BJ (cell line): ENCODE measurements around the gene PEMT. TPM values are rescaled to one million over a fixed set of nuclear protein-coding genes. Genes with fewer than 3 reads are reported as not detected.

Experiments
- CTCF ChIA-PET: fragments of 350-600 bp; formaldehyde crosslinking; extraction: SDS; loops from one replicate; lab custom pipeline; 2021; ENCODE audit warnings: antibody characterized with exemption, inconsistent platforms; lab: Yijun Ruan, JAX
- POLR2A ChIA-PET: fragments of 300-600 bp; sonication (Branson Sonifier 250); formaldehyde crosslinking; extraction: SDS; loops from one replicate; lab custom pipeline; 2021; ENCODE audit warnings: antibody characterized with exemption; lab: Charles Lee
- DNase-seq: peaks from one replicate; pipeline ENCODE4 v3.0.0-alpha.2; 2011; ENCODE audit warnings: low read depth
- H3K27me3 ChIP-seq: 2 replicates; pipeline ENCODE4 v1.6.0; 2011; ENCODE audit warnings: low read length; ENCODE audit not compliant: control insufficient read depth, insufficient read depth
- H3K36me3 ChIP-seq: 2 replicates; pipeline ENCODE4 v1.5.1; 2011; ENCODE audit warnings: low read length; ENCODE audit not compliant: control insufficient read depth, insufficient read depth
- H3K4me3 ChIP-seq: 2 replicates; pipeline ENCODE4 v1.5.1; 2011; ENCODE audit warnings: low read depth, mild to moderate bottlenecking, control low read depth, low read length
- polyA plus RNA-seq: library from polyadenylated mRNA; depleted of rRNA; stranded (reverse); fragments of >200 nt; gene quantifications from 2 replicates; pipeline ENCODE4 v1.2.3, GENCODE V29; 2011
- TF ChIP-seq, protein P1 (sequence below): IDR thresholded peaks from 2 replicates; pipeline ENCODE4 v1.5.1; 2011; ENCODE audit warnings: low read depth, mild to moderate bottlenecking, control low read depth, inconsistent platforms, low read length, moderate library complexity; ENCODE audit not compliant: insufficient read depth

Gene PEMT
- polyA plus RNA-seq, 1 experiment: 50.7 TPM

DNA sequence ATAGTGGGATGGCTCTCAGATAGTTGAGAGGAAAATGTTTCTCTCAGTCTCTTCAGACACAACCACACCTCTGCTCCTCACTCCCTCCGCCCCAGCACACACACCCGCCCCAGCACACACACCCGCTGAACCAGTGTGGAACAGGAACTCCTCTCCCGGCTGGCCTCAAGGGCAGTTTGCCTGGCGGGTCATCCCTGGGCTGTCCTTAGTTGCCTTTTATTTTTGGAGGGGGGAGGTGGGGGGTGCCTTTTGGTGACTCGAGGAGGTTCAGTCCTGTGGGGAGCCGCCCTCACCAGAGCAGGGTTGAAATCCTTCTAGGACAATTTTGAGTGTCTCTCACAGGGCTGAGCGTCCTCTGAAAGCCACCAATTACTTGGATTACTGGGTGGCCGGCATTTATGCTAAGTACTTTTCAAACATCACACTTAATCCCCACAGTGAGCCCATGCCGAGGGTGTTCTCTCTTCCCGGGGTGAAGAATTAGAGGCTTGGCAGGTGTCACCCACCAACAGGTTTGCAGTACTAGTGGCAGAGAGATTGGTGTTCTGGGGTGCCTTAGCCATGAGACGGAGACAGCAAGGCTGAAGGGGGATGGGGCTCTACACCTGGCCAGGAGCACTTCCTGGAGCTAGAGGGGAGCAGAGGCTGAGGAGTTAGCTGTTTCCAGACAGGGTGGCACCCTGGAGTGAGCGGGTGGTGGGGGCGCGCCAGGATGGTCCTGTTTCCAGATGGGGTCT, 98.1 kb downstream of the PEMT start:
- no peak for DNase-seq
- Histone ChIP-seq H3K4me3 (no peak overlapping the region), H3K27me3 (no peaks in the 10 kb centered on the region), H3K36me3 (peaks cover 7% of the 10 kb centered on the region)
- CTCF ChIA-PET: interaction anchor here (0.6 to 5.6 kb wide), 3 partner anchors 76 to 149 kb away, joined by 3 to 149 read pairs (median 3); no protein-coding TSS in a partner anchor
- TF ChIP-seq, protein P1, sequence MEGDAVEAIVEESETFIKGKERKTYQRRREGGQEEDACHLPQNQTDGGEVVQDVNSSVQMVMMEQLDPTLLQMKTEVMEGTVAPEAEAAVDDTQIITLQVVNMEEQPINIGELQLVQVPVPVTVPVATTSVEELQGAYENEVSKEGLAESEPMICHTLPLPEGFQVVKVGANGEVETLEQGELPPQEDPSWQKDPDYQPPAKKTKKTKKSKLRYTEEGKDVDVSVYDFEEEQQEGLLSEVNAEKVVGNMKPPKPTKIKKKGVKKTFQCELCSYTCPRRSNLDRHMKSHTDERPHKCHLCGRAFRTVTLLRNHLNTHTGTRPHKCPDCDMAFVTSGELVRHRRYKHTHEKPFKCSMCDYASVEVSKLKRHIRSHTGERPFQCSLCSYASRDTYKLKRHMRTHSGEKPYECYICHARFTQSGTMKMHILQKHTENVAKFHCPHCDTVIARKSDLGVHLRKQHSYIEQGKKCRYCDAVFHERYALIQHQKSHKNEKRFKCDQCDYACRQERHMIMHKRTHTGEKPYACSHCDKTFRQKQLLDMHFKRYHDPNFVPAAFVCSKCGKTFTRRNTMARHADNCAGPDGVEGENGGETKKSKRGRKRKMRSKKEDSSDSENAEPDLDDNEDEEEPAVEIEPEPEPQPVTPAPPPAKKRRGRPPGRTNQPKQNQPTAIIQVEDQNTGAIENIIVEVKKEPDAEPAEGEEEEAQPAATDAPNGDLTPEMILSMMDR: no peak
- POLR2A ChIA-PET: no interaction called here

DNA sequence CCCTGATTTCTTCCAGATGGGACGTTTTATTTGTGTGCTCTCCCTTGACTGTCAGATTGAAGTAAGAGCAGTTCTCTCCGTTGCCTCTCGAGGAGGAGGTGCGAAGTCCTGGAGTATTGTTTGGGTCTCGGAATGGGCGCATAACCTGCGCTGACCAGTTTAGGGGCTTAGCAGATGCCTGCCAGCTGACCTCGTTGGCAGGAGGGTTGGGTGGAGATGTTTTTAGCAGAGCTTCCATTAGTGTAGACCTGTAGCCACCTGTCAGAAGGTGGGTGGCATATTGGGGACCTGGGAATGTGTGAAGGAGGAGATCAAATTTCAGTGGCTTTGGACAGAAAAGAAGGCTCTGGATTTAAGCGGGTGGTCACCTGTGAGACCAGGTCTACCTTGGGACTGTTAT, 98.9 kb downstream of the PEMT start:
- ChIA-PET CTCF (interaction anchor here (0.6 to 4.3 kb wide), 3 partner anchors 76 to 970 kb away, joined by 3 to 18 read pairs (median 3); no protein-coding TSS in a partner anchor), POLR2A (no interaction called here)
- DNase-seq: no peak
- TF ChIP-seq, protein P1: no peak
- H3K36me3 ChIP-seq: peaks cover 7% of the 10 kb centered on the region
- H3K4me3 ChIP-seq: no peak overlapping the region
- H3K27me3 ChIP-seq: no peaks in the 10 kb centered on the region

DNA sequence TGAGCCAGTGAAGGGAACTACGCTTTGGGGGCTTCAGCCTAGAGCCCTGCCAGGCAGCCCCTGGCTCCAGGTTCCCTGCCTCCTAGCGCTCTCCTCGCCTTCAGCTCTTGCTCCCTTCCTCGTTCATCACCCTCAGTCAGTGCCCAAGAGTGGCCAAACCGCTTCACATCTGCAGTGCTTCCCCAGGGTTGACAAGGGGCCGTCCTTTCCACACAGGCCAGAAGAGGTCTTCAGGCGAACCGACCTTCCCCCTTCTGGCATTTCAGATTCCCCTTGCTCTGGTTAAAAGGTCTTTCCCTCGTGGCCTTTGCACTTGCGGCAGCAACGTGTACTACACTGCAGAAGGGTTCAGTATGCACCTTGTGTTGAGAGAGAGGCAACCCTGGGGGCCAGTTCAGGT, 99.4 kb downstream of the PEMT start:
- peaks cover 7% of the 10 kb centered on the region for H3K36me3 ChIP-seq
- TF ChIP-seq, protein P1: no peak
- ChIA-PET POLR2A (no interaction called here), CTCF (interaction anchor here (0.6 to 4.3 kb wide), 3 partner anchors 77 to 970 kb away, joined by 3 to 18 read pairs (median 3); no protein-coding TSS in a partner anchor)
- no peak overlapping the region for H3K4me3 ChIP-seq
- H3K27me3 ChIP-seq: no peaks in the 10 kb centered on the region
- DNase-seq: no peak

DNA sequence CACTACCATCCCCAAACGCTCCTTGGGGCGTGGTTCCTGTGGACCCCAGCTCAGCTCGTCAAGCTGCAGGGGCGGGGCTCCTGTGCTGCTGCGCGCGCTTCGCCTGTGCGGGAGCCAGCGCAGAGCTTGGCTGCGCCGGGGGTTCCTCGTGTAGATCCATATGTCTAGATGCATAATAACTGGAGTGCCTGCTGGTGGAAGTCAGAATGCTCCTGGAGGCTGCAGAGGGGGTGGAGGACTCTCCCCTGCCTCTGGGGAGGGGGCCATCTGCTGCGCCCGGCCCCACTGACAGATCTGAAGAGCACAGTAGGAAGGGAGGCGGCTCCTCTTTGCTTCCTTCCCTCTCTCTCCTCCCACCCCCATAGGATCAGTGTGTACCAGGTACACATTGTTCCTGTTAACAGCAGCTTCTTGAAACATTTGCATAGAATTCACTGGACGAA, 99.9 kb downstream of the PEMT start:
- TF ChIP-seq, protein P1: no peak
- POLR2A ChIA-PET: interaction anchor here (0.5 kb wide), 1 partner anchor 158 kb away, joined by 7 read pairs; no protein-coding TSS in a partner anchor
- CTCF ChIA-PET: interaction anchor here (0.6 to 4.3 kb wide), 7 partner anchors 20 to 151 kb away, joined by 3 to 18 read pairs (median 4); no protein-coding TSS in a partner anchor
- Histone ChIP-seq H3K36me3 (peaks cover 7% of the 10 kb centered on the region), H3K4me3 (no peak overlapping the region), H3K27me3 (no peaks in the 10 kb centered on the region)
- DNase-seq: no peak

DNA sequence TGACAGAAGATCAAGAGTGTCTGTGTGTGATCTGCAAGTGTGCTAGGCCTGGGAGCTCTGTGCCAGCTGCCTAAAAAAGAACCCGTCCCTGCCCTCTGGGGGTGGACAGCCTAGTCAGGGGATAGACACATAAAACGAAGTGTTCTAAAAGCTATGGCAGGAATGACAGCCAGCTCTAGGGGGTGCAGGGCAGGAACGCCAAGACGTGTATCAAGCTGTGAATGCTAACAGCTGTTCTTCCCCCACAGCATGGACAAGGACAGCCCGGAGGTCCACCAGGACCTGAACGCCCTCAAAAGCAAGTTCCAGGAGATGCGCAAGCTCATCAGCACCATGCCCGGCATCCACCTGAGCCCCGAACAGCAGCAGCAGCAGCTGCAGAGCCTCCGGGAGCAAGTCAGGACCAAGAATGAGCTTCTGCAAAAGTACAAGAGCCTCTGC, 100.5 kb downstream of the PEMT start:
- CTCF ChIA-PET: interaction anchor here (0.6 to 4.3 kb wide), 7 partner anchors 21 to 152 kb away, joined by 3 to 18 read pairs (median 4); no protein-coding TSS in a partner anchor
- no peak for DNase-seq
- TF ChIP-seq, protein P1: no peak
- peaks cover 7% of the 10 kb centered on the region for H3K36me3 ChIP-seq
- POLR2A ChIA-PET: interaction anchor here (0.5 kb wide), 1 partner anchor 158 kb away, joined by 7 read pairs; no protein-coding TSS in a partner anchor
- no peaks in the 10 kb centered on the region for H3K27me3 ChIP-seq
- H3K4me3 ChIP-seq: no peak overlapping the region
